ENCODE results near the gene KRT24.

DNA sequence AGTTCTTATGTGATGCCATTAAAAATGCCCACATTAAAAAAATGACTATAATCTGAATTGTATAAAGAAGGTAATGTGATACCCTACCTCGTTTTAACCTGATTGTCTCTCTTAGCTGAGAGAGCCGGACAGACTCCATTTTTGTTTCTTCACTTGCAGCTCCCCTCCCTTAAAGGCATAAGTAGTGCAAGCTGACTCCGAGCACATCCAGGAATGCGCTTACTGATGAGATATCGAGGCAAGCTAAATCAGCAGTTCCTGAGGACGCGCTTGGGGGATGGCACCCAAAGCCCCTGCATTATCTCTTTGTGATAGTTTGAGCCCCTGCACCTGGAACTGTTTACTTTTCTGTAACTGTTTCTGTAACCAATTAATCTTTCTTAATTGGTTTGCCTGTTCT, 6.3 kb downstream of the KRT24 start:
- no peak for TF ChIP-seq POLR2A (IDR thresholded peaks at IDR 0.05; ENCODE audit: extremely low read depth, insufficient read length)
- TF ChIP-seq, protein P1, sequence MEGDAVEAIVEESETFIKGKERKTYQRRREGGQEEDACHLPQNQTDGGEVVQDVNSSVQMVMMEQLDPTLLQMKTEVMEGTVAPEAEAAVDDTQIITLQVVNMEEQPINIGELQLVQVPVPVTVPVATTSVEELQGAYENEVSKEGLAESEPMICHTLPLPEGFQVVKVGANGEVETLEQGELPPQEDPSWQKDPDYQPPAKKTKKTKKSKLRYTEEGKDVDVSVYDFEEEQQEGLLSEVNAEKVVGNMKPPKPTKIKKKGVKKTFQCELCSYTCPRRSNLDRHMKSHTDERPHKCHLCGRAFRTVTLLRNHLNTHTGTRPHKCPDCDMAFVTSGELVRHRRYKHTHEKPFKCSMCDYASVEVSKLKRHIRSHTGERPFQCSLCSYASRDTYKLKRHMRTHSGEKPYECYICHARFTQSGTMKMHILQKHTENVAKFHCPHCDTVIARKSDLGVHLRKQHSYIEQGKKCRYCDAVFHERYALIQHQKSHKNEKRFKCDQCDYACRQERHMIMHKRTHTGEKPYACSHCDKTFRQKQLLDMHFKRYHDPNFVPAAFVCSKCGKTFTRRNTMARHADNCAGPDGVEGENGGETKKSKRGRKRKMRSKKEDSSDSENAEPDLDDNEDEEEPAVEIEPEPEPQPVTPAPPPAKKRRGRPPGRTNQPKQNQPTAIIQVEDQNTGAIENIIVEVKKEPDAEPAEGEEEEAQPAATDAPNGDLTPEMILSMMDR (IDR thresholded peaks at IDR 0.05; ENCODE audit: low read depth, low read length), result no peak
- TF ChIP-seq MAX (IDR thresholded peaks at IDR 0.05; ENCODE audit: low read depth, low read length), result no peak
